GM12878 (cell line): Measurements from ENCODE around the gene SCAMP4. TPM values are rescaled to one million over a fixed set of nuclear protein-coding genes. Genes with fewer than 3 reads are reported as not detected.

Source experiments
- ATF2 ChIP-seq: IDR thresholded peaks from 2 replicates; pipeline ENCODE4 v1.6.1; 2012; ENCODE audit warnings: low read length, inconsistent platforms
- BACH1 ChIP-seq: fragments of 450-650 bp; IDR thresholded peaks from 2 replicates; pipeline ENCODE4 v1.6.1; 2017; ENCODE audit warnings: mild to moderate bottlenecking, borderline replicate concordance
- CREM ChIP-seq: IDR thresholded peaks from 2 replicates; pipeline ENCODE4 v1.6.1; 2014; ENCODE audit warnings: antibody characterized with exemption, low read depth
- DPF2 ChIP-seq: fragments of 450-650 bp; IDR thresholded peaks from 2 replicates; pipeline ENCODE4 v1.6.1; 2017; ENCODE audit warnings: mild to moderate bottlenecking
- E4F1 ChIP-seq: fragments of 450-650 bp; IDR thresholded peaks from 2 replicates; pipeline ENCODE4 v1.6.1; 2018; ENCODE audit warnings: borderline replicate concordance, mild to moderate bottlenecking; ENCODE audit not compliant: partially characterized antibody
- EED ChIP-seq: sonication (generic); IDR thresholded peaks from 2 replicates; pipeline ENCODE4 v1.6.1; 2016; ENCODE audit warnings: antibody characterized with exemption, low read depth
- IKZF1 ChIP-seq: fragments of 450-650 bp; conservative IDR thresholded peaks from 2 replicates; pipeline ENCODE4 v1.6.1; 2017; ENCODE audit warnings: antibody characterized with exemption, mild to moderate bottlenecking
- KAT2A ChIP-seq: conservative IDR thresholded peaks from 2 replicates; pipeline ENCODE4 v1.6.1; 2011; ENCODE audit warnings: low read depth, low read length; ENCODE audit not compliant: control insufficient read depth
- KLF5 ChIP-seq: fragments of 450-650 bp; IDR thresholded peaks from 2 replicates; pipeline ENCODE4 v1.6.1; 2014; ENCODE audit warnings: mild to moderate bottlenecking; ENCODE audit not compliant: partially characterized antibody
- MTA2 ChIP-seq: fragments of 450-650 bp; IDR thresholded peaks from 2 replicates; pipeline ENCODE4 v1.6.1; 2016; ENCODE audit warnings: low read depth, mild to moderate bottlenecking, moderate library complexity
- MTA3 ChIP-seq: IDR thresholded peaks from 2 replicates; pipeline ENCODE4 v1.6.1; 2012; ENCODE audit warnings: low read length, inconsistent platforms, borderline replicate concordance
- MYB ChIP-seq: fragments of 150-350 bp; IDR thresholded peaks from 2 replicates; pipeline ENCODE4 v1.6.1; 2014; ENCODE audit warnings: mild to moderate bottlenecking, low read depth, low read length, borderline replicate concordance
- NFYB ChIP-seq: IDR thresholded peaks from 2 replicates; pipeline ENCODE4 v1.6.1; 2011; ENCODE audit warnings: low read depth, mild to moderate bottlenecking, low read length, improper control_type of control experiment, moderate library complexity; ENCODE audit not compliant: insufficient read depth
- NR2F1 ChIP-seq: fragments of 450-650 bp; conservative IDR thresholded peaks from 2 replicates; pipeline ENCODE4 v1.6.1; 2017; ENCODE audit warnings: mild to moderate bottlenecking
- PAX5 ChIP-seq: IDR thresholded peaks from 2 replicates; pipeline ENCODE4 v1.6.1; 2011; ENCODE audit warnings: low read depth, low read length, borderline replicate concordance
- RUNX3 ChIP-seq: IDR thresholded peaks from 2 replicates; pipeline ENCODE4 v1.6.1; 2012; ENCODE audit warnings: low read length, inconsistent platforms
- SIN3A ChIP-seq: IDR thresholded peaks from 2 replicates; pipeline ENCODE4 v1.6.1; 2012; ENCODE audit warnings: low read depth, low read length, improper control_type of control experiment
- SKIL ChIP-seq: fragments of 450-650 bp; IDR thresholded peaks from 2 replicates; pipeline ENCODE4 v1.6.1; 2017; ENCODE audit warnings: mild to moderate bottlenecking, low read depth, inconsistent platforms; ENCODE audit not compliant: poor library complexity, severe bottlenecking
- STAT3 ChIP-seq: IDR thresholded peaks from 2 replicates; pipeline ENCODE4 v1.6.1; 2011; ENCODE audit warnings: low read depth, low read length, improper control_type of control experiment
- TCF12 ChIP-seq: IDR thresholded peaks from 2 replicates; pipeline ENCODE4 v1.6.1; 2011; ENCODE audit warnings: low read depth, mild to moderate bottlenecking, low read length
- TCF7 ChIP-seq: IDR thresholded peaks from 2 replicates; pipeline ENCODE4 v1.6.1; 2014; ENCODE audit warnings: antibody characterized with exemption, borderline replicate concordance
- ZBED1 ChIP-seq: IDR thresholded peaks from 2 replicates; pipeline ENCODE4 v1.6.1; 2016; ENCODE audit warnings: borderline replicate concordance
- ZNF274 ChIP-seq: IDR thresholded peaks from one replicate; pipeline ENCODE4 v1.8.0; 2011; ENCODE audit not compliant: insufficient read length, insufficient read depth
- polyA plus RNA-seq, 11 experiments: library from polyadenylated mRNA; depleted of rRNA in 4 of 11; unstranded in 6 of 11; stranded (reverse) in 5 of 11; fragments of >200 nt; fragmentation: Nextera tagmentation in 4 of 11; fragmentation: Illumina TruSeq in 1 of 11; extraction: Ambion mirVana in 4 of 11; extraction: Trizol in 1 of 11; gene quantifications; 1 replicate in 1 of 11; 2 replicates in 10 of 11; pipeline versions ENCODE4 v1.2.1 to v1.2.3, GENCODE V29; 2011 to 2016; ENCODE audit warnings: inconsistent platforms in 2 of 11, missing spikeins in 2 of 11, low read depth in 1 of 11
- total RNA-seq, 4 experiments: library from RNA; depleted of rRNA in 3 of 4; stranded (reverse); fragments of >200 nt in 3 of 4; fragmentation: Illumina TruSeq in 1 of 4; extraction: Trizol in 1 of 4; gene quantifications; 2 replicates each; pipeline versions ENCODE4 v1.2.1 to v1.2.3, GENCODE V29; 2013 to 2021

SCAMP4 gene
- total and polyA plus RNA-seq, 10 of the 15 experiments (the other 5 are each of a cell fraction or from before 2014, with no cell fraction given): 0.63 to 34.7 (median 12.8) TPM

- TF ChIP-seq NFYB (no peak), E4F1 (peak; percentile 32), SIN3A (peak; percentile 93), MYB (no peak), STAT3 (no peak), ZBED1 (no peak), CREM (no peak), KAT2A (no peak), SKIL (no peak), DPF2 (0 out of 2 replicates have a peak, but pooled peaks have one; percentile 63), IKZF1 (no peak; the same call in 1 of the 2 replicates), ZNF274 (no peak), TCF7 (no peak), NR2F1 (peak; percentile 75; the same call in 1 of the 2 replicates), ATF2 (no peak), BACH1 (no peak; the same call in 1 of the 2 replicates), TCF12 (peak; percentile 64; the same call in 1 of the 2 replicates), PAX5 (no peak), MTA2 (no peak), EED (no peak), KLF5 (peak; percentile 41), RUNX3 (no peak), MTA3 (no peak)
Measured at GRCh38 chr19:1863638-1864479, 41.3 kb upstream of the SCAMP4 start (continued).
